ENCODE measurements around the gene LRRC57. TPM values are rescaled to one million over a fixed set of nuclear protein-coding genes. Genes with fewer than 3 reads are reported as not detected.

The LRRC57 gene
- total and polyA plus RNA-seq, 2 donors (not counting 3 experiments of a cell fraction or from before 2014, with no cell fraction given) = 13.4 to 39.2 TPM

DNA sequence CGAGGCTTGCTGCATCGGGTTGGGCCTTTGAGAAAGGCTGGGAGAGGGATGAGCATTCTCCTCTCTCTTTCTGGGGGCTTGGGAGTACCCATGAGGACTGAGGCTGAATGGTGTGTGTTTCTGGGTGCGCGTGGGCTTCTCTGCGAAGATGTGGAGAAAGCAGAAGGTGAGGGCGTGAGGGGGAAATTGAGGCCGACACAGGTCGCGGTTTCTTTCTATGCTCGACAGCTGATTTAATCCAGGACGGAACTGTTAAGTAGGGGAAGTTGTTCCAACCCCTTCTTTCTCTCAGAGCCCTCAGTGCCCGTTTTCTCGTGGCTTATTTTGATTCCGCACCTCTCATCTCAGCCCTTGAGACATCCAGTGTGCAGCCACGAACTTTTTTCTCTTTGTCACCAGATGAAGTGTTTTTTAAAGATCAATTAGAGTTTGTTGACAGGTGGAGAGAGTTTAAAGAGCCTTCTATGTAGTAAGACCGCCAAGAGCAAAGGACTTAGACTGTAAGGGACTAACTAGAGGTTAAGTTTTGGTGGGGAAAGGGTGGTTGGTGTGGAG lies 27.5 kb upstream of the LRRC57 start:
- intact Hi-C loops (cut with micrococcal nuclease) (no loop called here), dilution Hi-C loops (cut with MboI; ENCODE audit: extremely low pct_ligation_motif_present, low sequenced_read_pairs) (no loop called here)
- Histone ChIP-seq H3K27ac (ENCODE audit: insufficient read depth, low read depth, low read length) (no peak overlapping the region), H4K20me1 (replicated peaks; ENCODE audit: control insufficient read depth, extremely low read depth, insufficient read depth, low read length) (no peaks in the 10 kb centered on the region), H3K4me3 (replicated peaks in 1 of 3; ENCODE audit: insufficient read depth in 1 of 3, low read depth in 1 of 3, low read length in 3 of 3) (peak overlapping the region; percentile 64 to 79 (median 77)), H2AFZ (ENCODE audit: low read depth, low read length) (peak overlapping the region; percentile 94), H3K4me1 (ENCODE audit: control insufficient read depth, extremely low read depth, insufficient read depth, low read length) (peaks cover 13% of the 10 kb centered on the region), H3K9ac (replicated peaks; ENCODE audit: extremely low read depth, insufficient read depth, low read length) (peak overlapping the region; percentile 84), H3K9me3 (replicated peaks; ENCODE audit: control insufficient read depth, insufficient read depth, low read length) (no peaks in the 10 kb centered on the region), H3K9me1 (replicated peaks; ENCODE audit: control insufficient read depth, extremely low read depth, insufficient read depth, low read length) (no peaks in the 10 kb centered on the region), H3K79me2 (ENCODE audit: control insufficient read depth, insufficient read depth, low read length) (peaks cover 2% of the 10 kb centered on the region), H3K27me3 (ENCODE audit: control insufficient read depth in 2 of 2, insufficient read depth in 2 of 2, low read length in 2 of 2) (no peaks in the 10 kb centered on the region), H3K4me2 (ENCODE audit: insufficient read depth, low read length) (peak overlapping the region; percentile 88), H3K36me3 (ENCODE audit: control insufficient read depth in 2 of 2, extremely low read depth in 1 of 2, insufficient read depth in 2 of 2, low read length in 2 of 2) (no peaks in the 10 kb centered on the region)
- ChIA-PET POLR2A (interaction anchor here (0.6 kb wide), 1 partner anchor 19 kb away, joined by 3 read pairs; no protein-coding TSS in a partner anchor), CTCF (interaction anchor here (1.6 to 1.9 kb wide), 5 partner anchors 11 to 78 kb away, joined by 4 to 11 read pairs (median 6); no protein-coding TSS in a partner anchor)
- DNase-seq (ENCODE audit: low read depth, low spot score) = no peak
- no TSS peak for BruUV-seq (replicated peaks)
- no peak for FAIRE-seq
- TF ChIP-seq GATA2 (IDR thresholded peaks at IDR 0.05; ENCODE audit: insufficient read depth, insufficient read length, low read depth, low read length) = no peak
- TF ChIP-seq FOS (IDR thresholded peaks at IDR 0.05; ENCODE audit: borderline replicate concordance, insufficient read depth, low read length) = no peak
- TF ChIP-seq JUN (IDR thresholded peaks at IDR 0.05; ENCODE audit: borderline replicate concordance, insufficient read depth, insufficient read length, low read depth) = no peak
- TF ChIP-seq POLR2AphosphoS5 (IDR thresholded peaks at IDR 0.05; ENCODE audit: insufficient read depth, low read depth, low read length) = no peak
- TF ChIP-seq POLR2A (IDR thresholded peaks at IDR 0.05; ENCODE audit: low read depth, low read length) = no peak
- TF ChIP-seq, protein P1, sequence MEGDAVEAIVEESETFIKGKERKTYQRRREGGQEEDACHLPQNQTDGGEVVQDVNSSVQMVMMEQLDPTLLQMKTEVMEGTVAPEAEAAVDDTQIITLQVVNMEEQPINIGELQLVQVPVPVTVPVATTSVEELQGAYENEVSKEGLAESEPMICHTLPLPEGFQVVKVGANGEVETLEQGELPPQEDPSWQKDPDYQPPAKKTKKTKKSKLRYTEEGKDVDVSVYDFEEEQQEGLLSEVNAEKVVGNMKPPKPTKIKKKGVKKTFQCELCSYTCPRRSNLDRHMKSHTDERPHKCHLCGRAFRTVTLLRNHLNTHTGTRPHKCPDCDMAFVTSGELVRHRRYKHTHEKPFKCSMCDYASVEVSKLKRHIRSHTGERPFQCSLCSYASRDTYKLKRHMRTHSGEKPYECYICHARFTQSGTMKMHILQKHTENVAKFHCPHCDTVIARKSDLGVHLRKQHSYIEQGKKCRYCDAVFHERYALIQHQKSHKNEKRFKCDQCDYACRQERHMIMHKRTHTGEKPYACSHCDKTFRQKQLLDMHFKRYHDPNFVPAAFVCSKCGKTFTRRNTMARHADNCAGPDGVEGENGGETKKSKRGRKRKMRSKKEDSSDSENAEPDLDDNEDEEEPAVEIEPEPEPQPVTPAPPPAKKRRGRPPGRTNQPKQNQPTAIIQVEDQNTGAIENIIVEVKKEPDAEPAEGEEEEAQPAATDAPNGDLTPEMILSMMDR (IDR thresholded peaks at IDR 0.05; ENCODE audit: extremely low read depth in 1 of 2, insufficient read depth in 1 of 2, low read depth in 1 of 2, low read length in 2 of 2) = no peak
- TF ChIP-seq MYC (IDR thresholded peaks at IDR 0.05; ENCODE audit: low read depth, low read length) = no peak
- TF ChIP-seq, protein P2, sequence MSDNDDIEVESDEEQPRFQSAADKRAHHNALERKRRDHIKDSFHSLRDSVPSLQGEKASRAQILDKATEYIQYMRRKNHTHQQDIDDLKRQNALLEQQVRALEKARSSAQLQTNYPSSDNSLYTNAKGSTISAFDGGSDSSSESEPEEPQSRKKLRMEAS (IDR thresholded peaks at IDR 0.05; ENCODE audit: insufficient read depth, insufficient read length) = no peak
- TF ChIP-seq EZH2 (IDR thresholded peaks at IDR 0.05; ENCODE audit: borderline replicate concordance, low read depth, low read length, severe bottlenecking) = no peak
